COR-L47 (cell line): Measurements from ENCODE around the gene MT3.

ENCODE experiments used
- DNase-seq: peaks from one replicate; lab custom pipeline; 2025; lab: John Stamatoyannopoulos, UW

Gene MT3

DNA sequence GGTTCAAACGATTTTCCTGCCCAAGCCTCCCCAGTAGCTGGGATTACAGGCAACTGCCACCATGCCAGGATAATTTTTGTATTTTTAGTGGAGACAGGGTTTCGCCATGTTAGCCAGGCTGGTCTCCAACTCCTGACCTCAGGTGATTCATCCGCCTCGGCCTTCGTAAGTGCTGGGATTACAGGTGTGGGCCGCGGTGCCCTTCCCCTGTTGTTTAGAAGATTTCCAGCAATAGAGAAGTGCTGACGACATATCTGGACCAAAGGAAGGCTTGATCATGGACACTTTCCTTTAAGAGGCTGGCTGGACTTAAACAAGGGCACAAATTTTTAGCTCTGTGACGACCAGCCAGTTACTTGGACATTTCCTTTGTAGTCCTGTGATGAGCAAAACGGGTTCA is 41.9 kb downstream of the MT3 start:
- DNase-seq = no peak

GRCh38 chr16:56631832-56632155 is 42.5 kb downstream of the MT3 start:
- DNase-seq = no peak

DNA sequence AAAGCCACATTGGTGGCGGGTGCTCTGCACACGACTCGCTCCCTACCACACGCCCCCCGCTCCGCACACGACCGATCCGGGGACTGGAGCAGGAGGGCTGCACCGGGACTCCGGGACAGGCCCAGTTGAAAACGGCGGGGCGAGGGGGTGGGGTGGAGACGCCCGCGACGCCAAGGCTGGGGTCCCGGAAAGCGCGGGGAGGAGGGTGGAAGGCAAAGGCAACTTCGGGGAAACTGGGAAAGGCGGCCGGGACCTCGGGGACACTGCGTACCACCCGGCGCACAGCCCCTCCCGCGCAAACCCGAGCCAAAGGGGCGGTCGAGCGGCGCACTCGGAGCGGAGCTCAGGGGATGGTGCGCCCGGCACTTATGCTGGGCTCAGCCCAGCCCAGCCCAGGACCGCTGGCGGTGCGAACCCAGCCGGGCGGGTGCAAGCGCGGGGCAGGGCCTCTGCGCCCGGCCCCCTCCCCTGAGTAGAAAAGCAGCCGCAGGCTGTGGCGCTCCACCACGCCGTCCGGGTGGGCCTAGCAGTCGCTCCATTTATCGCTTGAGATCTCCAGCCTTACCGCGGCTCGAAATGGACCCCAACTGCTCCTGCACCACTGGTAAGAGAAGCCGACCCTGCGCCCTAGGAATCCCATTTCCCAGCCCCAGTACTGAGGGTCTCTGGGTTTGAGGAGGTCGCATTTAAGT is 43.0 kb downstream of the MT3 start, which contains the start of gene MT1M:
MT1M (plus strand) TSS at position 504 of the 692 bp plus-strand sequence; CDS start at position 577, 73 bp downstream.
- DNase-seq = no peak

GRCh38 chr16:56632848-56633365 is 43.6 kb downstream of the MT3 start:
- no peak for DNase-seq

- DNase-seq = no peak
Observed at GRCh38 chr16:56633535-56633934, 44.2 kb downstream of the MT3 start.

- no peak for DNase-seq
Observed at GRCh38 chr16:56634715-56635440, 45.5 kb downstream of the MT3 start.

DNA sequence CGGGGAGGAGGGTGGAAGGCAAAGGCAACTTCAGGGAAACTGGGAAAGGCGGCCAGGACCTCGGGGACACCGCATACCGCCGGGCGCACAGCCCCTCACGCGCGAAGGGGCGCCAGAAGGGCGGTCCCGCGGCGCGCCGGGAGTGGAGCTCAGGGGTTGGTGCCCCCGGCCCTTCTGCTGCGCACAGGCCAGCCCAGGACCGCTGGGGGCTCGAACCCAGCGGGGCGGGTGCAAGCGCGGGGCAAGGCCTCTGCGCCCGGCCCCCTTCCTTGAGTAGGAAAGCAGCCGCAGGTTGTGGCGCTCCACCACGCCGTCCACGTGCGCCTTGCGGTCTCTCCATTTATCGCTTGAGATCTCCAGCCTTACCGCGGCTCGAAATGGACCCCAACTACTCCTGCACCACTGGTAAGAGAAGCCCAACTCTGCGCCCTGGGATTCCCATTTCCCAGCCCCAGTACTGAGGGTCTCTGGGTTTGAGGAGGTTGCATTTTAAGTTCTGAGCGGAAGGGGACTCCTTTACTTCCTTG is 46.2 kb downstream of the MT3 start:
- no peak for DNase-seq

DNA sequence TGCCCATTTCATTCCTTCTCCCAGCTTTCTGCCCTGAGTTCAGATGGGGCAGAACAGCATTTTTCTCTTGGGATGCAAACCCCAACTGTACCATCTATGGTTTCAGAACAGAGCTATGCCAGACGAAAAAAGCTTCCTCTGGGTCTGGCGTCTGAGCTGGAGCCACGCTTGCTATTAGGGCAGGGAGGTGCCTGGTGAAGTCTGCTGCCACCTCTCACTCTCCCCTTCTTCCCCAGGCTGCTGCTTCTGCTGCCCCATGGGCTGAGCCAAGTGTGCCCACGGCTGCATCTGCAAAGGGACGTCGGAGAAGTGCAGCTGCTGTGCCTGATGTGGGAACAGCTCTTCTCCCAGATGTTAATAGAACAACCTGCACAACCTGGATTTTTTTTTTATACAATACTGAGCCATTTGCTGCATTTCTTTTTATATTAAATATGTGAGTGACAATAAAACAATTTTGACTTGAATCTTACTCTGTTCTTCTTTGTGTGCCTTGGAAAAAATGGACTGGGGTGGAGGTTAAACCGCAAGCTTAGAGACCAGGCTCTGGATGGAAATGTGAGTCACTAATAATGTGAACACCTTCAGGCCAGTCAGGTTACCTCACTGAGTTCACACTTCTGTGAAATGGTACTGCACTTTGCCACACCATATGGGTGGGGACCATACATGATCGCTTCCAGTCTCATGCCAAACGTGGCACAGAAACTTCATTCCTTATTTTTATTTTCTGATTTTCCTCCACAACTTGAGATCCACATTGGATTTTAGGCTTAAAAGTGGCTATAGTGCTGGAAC is 47.5 kb downstream of the MT3 start:
- no peak for DNase-seq

DNA sequence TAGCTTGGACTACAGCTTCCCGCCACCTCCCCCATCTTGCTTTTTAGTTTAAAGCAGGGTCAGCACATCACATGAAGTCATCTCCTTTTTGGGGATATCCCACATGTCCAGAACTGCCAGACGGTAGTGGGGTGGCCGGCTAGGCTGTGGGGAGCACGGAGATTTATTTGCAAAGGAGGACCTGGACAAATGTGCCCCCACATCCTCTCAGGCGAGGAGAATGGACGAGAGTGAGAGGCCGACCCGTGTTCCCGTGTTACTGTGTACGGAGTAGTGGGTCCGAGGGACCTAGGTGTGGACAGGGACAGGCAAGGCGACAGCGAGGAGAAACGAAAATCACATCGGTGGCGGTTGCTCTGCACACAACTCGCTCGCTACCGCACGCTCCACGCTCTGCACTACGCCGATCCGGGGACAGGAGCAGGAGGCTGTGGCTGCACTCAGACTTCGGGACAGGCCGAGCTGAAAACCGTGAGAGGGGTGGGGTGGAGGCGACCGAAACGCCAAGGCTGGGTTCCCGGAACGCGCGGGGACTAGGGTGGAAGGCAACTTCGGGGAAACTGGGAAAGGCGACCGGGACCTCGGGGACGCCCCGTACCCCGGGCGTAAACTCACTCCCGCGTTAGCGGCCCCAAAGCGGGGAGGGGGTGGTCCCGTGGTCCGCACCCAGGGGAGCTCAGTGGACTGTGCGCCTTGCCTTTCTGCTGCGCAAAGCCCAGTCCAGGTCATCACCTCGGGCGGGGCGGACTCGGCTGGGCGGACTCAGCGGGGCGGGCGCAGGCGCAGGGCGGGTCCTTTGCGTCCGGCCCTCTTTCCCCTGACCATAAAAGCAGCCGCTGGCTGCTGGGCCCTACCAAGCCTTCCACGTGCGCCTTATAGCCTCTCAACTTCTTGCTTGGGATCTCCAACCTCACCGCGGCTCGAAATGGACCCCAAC is 48.8 kb downstream of the MT3 start, which contains the start of gene MT1A:
MT1A (plus strand) TSS at position 853 of the 937 bp plus-strand sequence; CDS start at position 926, 73 bp downstream.
- DNase-seq = no peak

DNA sequence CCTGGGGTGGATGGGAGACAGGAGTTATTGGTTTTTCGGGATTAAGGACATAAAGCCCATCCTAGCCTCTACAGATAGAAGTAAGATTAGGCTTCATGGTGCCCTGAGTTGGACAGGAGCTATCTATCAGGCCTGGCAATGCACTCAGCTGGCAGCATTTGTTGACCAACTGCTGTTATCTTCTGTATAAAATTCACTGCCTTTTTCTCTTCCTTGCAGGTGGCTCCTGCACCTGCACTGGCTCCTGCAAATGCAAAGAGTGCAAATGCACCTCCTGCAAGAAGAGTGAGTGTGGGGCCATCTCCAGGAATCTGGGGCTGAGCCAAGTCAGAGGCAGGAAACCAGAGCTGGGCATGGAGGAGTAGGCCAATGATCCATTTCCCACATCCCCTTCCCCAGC is 49.7 kb downstream of the MT3 start:
- DNase-seq = no peak

DNA sequence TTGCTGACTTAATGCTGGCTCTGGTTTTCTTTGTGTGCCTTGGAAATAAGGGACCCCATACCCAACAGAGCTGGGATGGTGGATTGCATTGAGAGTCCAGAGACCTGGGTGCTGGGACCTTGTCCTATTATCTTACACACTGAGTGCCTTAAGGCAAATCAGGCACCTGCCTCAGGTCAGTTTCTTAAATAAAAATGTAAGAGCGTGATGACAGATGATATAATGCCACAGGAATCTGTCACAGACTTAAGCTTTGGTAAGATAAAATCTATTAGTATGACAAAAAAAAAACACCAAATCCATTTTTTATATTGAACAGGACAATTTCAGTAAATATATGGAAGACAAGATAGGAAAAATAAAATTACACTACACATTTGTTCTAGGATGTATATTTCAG is 50.7 kb downstream of the MT3 start:
- DNase-seq = no peak
